ENCODE results near the gene CEP128. TPM values are rescaled to one million over a fixed set of nuclear protein-coding genes. Genes with fewer than 3 reads are reported as not detected.

The CEP128 gene
- polyA plus RNA-seq, 1 donor (not counting 4 experiments of a cell fraction or from before 2014, with no cell fraction given) = 2.6 TPM

GRCh38 chr14:80494769-80495168 lies 446.8 kb downstream of the CEP128 start:
- DNase-seq (ENCODE audit: low read depth, low spot score) (no peak), FAIRE-seq (no peak)
- H3K9me1 ChIP-seq (ENCODE audit: control insufficient read depth, extremely low read depth, insufficient read depth, low read length) = no peaks in the 10 kb centered on the region
- no peaks in the 10 kb centered on the region for H3K9me3 ChIP-seq (ENCODE audit: control insufficient read depth, low read depth, low read length)
- no peaks in the 10 kb centered on the region for H3K27me3 ChIP-seq (ENCODE audit: control insufficient read depth, extremely low read depth, insufficient read depth, low read length)
- no peaks in the 10 kb centered on the region for H3K4me1 ChIP-seq (ENCODE audit: control insufficient read depth, extremely low read depth, insufficient read depth, low read length)
- H2AFZ ChIP-seq (ENCODE audit: control insufficient read depth, low read length) = no peak overlapping the region
- dilution Hi-C loops (cut with MboI; ENCODE audit: extremely low pct_ligation_motif_present, low sequenced_read_pairs) = no loop called here
- H3K79me2 ChIP-seq (ENCODE audit: control insufficient read depth, insufficient read depth, low read length) = no peaks in the 10 kb centered on the region
- H3K9ac ChIP-seq (ENCODE audit: control insufficient read depth, extremely low read depth, insufficient read depth, low read length) = no peak overlapping the region
- H3K27ac ChIP-seq (ENCODE audit: control insufficient read depth, insufficient read depth, low read length) = no peak overlapping the region
- H3K4me2 ChIP-seq (ENCODE audit: control insufficient read depth, extremely low read depth, insufficient read depth, low read depth, low read length) = no peak overlapping the region
- H4K20me1 ChIP-seq (ENCODE audit: control insufficient read depth, extremely low read depth, insufficient read depth, low read length) = no peaks in the 10 kb centered on the region
- H3K36me3 ChIP-seq (ENCODE audit: control insufficient read depth in 2 of 2, extremely low read depth in 1 of 2, insufficient read depth in 2 of 2, low read length in 2 of 2) = no peaks in the 10 kb centered on the region
- no peak for TF ChIP-seq CTCF (optimal IDR thresholded peaks at IDR 0.05 in 1 of 3, IDR thresholded peaks at IDR 0.05 in 1 of 3, conservative IDR thresholded peaks at IDR 0.05 in 1 of 3; ENCODE audit: extremely low read depth in 1 of 3, insufficient read depth in 2 of 3, low read length in 3 of 3)
- TF ChIP-seq EZH2 (IDR thresholded peaks at IDR 0.05; ENCODE audit: low read length) = no peak
- H3K4me3 ChIP-seq (ENCODE audit: control insufficient read depth in 2 of 3, extremely low read depth in 1 of 3, insufficient read depth in 2 of 3, low read depth in 1 of 3, low read length in 3 of 3) = no peak overlapping the region

DNA sequence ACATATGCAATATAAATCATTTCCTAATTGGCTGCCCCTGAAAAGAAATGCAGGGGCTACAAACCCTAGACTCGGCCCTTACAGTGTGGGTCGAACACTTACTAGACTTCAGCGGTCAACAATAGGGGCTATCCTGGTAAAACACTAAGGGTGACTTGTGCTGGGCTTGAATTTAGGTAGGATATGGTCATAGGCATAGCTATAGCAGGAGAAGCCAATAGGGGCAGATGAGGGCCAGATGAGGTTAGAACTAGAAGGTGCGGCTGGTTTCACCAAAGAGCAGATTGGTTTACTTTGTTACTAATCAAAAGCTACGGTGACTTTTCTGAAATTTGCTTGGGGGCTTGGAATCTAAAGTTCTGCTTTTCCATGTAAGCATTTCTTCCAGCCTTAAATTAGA lies 447.9 kb downstream of the CEP128 start:
- H2AFZ ChIP-seq (ENCODE audit: control insufficient read depth, low read length) = no peak overlapping the region
- H3K9me1 ChIP-seq (ENCODE audit: control insufficient read depth, extremely low read depth, insufficient read depth, low read length) = no peaks in the 10 kb centered on the region
- DNase-seq (ENCODE audit: low read depth, low spot score) = no peak
- FAIRE-seq = no peak
- no peaks in the 10 kb centered on the region for H3K36me3 ChIP-seq (ENCODE audit: control insufficient read depth in 2 of 2, extremely low read depth in 1 of 2, insufficient read depth in 2 of 2, low read length in 2 of 2)
- no peak overlapping the region for H3K4me2 ChIP-seq (ENCODE audit: control insufficient read depth, extremely low read depth, insufficient read depth, low read depth, low read length)
- H3K4me3 ChIP-seq (ENCODE audit: control insufficient read depth in 2 of 3, extremely low read depth in 1 of 3, insufficient read depth in 2 of 3, low read depth in 1 of 3, low read length in 3 of 3) = no peak overlapping the region
- no peaks in the 10 kb centered on the region for H3K79me2 ChIP-seq (ENCODE audit: control insufficient read depth, insufficient read depth, low read length)
- H3K9me3 ChIP-seq (ENCODE audit: control insufficient read depth, low read depth, low read length) = no peaks in the 10 kb centered on the region
- dilution Hi-C loops (cut with MboI; ENCODE audit: extremely low pct_ligation_motif_present, low sequenced_read_pairs) = no loop called here
- H3K9ac ChIP-seq (ENCODE audit: control insufficient read depth, extremely low read depth, insufficient read depth, low read length) = no peak overlapping the region
- H4K20me1 ChIP-seq (ENCODE audit: control insufficient read depth, extremely low read depth, insufficient read depth, low read length) = no peaks in the 10 kb centered on the region
- H3K27me3 ChIP-seq (ENCODE audit: control insufficient read depth, extremely low read depth, insufficient read depth, low read length) = no peaks in the 10 kb centered on the region
- TF ChIP-seq EZH2 (IDR thresholded peaks at IDR 0.05; ENCODE audit: low read length) (no peak), CTCF (optimal IDR thresholded peaks at IDR 0.05 in 1 of 3, IDR thresholded peaks at IDR 0.05 in 1 of 3, conservative IDR thresholded peaks at IDR 0.05 in 1 of 3; ENCODE audit: extremely low read depth in 1 of 3, insufficient read depth in 2 of 3, low read length in 3 of 3) (no peak)
- no peaks in the 10 kb centered on the region for H3K4me1 ChIP-seq (ENCODE audit: control insufficient read depth, extremely low read depth, insufficient read depth, low read length)
- H3K27ac ChIP-seq (ENCODE audit: control insufficient read depth, insufficient read depth, low read length) = no peak overlapping the region
